Astrocyte (in vitro differentiated cells and primary cell): ENCODE data around the gene JAM3. TPM values are rescaled to one million over a fixed set of nuclear protein-coding genes. Genes with fewer than 3 reads are reported as not detected.

Experiments
- DNase-seq: peaks from one replicate; pipeline ENCODE4 v3.0.0-alpha.2; 2010; ENCODE audit warnings: low read depth
- FAIRE-seq: peaks from 2 replicates; lab custom pipeline; 2011; peaks lifted over from hg19 to GRCh38; lab: Jason Lieb, UNC
- H2AFZ ChIP-seq: 2 replicates; pipeline ENCODE4 v1.6.0; 2012; ENCODE audit warnings: low read depth, low read length, inconsistent platforms
- H3K27ac ChIP-seq: 2 replicates; pipeline ENCODE4 v1.5.1; 2011; ENCODE audit warnings: low read depth, low read length, inconsistent platforms
- H3K27me3 ChIP-seq: 2 replicates; pipeline ENCODE4 v1.6.0; 2011; ENCODE audit warnings: low read length, inconsistent platforms; ENCODE audit not compliant: insufficient read depth
- H3K36me3 ChIP-seq: 2 replicates; pipeline ENCODE4 v1.5.1; 2011; ENCODE audit warnings: low read length, inconsistent platforms; ENCODE audit not compliant: insufficient read depth
- H3K4me1 ChIP-seq: 2 replicates; pipeline ENCODE4 v1.5.1; 2011; ENCODE audit warnings: low read length, inconsistent platforms; ENCODE audit not compliant: insufficient read depth
- H3K4me2 ChIP-seq: 2 replicates; pipeline ENCODE4 v1.6.0; 2012; ENCODE audit warnings: low read length, inconsistent platforms
- H3K4me3 ChIP-seq: 2 replicates; pipeline ENCODE4 v1.5.1; 2011; ENCODE audit warnings: low read depth, mild to moderate bottlenecking, low read length, inconsistent platforms; ENCODE audit not compliant: insufficient read depth
- H3K79me2 ChIP-seq: 2 replicates; pipeline ENCODE4 v1.6.0; 2012; ENCODE audit warnings: mild to moderate bottlenecking, low read length, inconsistent platforms; ENCODE audit not compliant: insufficient read depth
- H3K9ac ChIP-seq: 2 replicates; pipeline ENCODE4 v1.6.0; 2012; ENCODE audit warnings: mild to moderate bottlenecking, low read length, inconsistent platforms
- H3K9me3 ChIP-seq: 2 replicates; pipeline ENCODE4 v1.5.1; 2012; ENCODE audit warnings: low read depth, mild to moderate bottlenecking, low read length, inconsistent platforms; ENCODE audit not compliant: insufficient read depth
- H4K20me1 ChIP-seq: 2 replicates; pipeline ENCODE4 v1.6.0; 2012; ENCODE audit warnings: low read length, inconsistent platforms; ENCODE audit not compliant: insufficient read depth
- H3K27ac Mint-ChIP-seq: one replicate; pipeline ENCODE4 v1.8.0; 2021; ENCODE audit warnings: mild to moderate bottlenecking, mixed read lengths; ENCODE audit not compliant: unreplicated experiment
- H3K27me3 Mint-ChIP-seq: one replicate; pipeline ENCODE4 v1.8.0; 2021; ENCODE audit warnings: low read depth, mixed read lengths; ENCODE audit not compliant: unreplicated experiment
- H3K36me3 Mint-ChIP-seq: one replicate; pipeline ENCODE4 v1.8.0; 2021; ENCODE audit warnings: low read depth, mixed read lengths; ENCODE audit not compliant: unreplicated experiment
- H3K4me1 Mint-ChIP-seq: one replicate; pipeline ENCODE4 v1.8.0; 2021; ENCODE audit warnings: low read depth, mixed read lengths; ENCODE audit not compliant: unreplicated experiment
- H3K4me3 Mint-ChIP-seq: one replicate; pipeline ENCODE4 v1.8.0; 2021; ENCODE audit warnings: mild to moderate bottlenecking, moderate library complexity, mixed read lengths; ENCODE audit not compliant: unreplicated experiment
- H3K9me3 Mint-ChIP-seq: one replicate; pipeline ENCODE4 v1.8.0; 2021; ENCODE audit warnings: mild to moderate bottlenecking, mixed read lengths; ENCODE audit not compliant: unreplicated experiment
- CTCF ChIP-seq: IDR thresholded peaks from 2 replicates; pipeline ENCODE4 v1.5.1; 2011; ENCODE audit warnings: low read depth, mild to moderate bottlenecking, inconsistent platforms, low read length, moderate library complexity; ENCODE audit not compliant: insufficient read depth
- EZH2 ChIP-seq: IDR thresholded peaks from 2 replicates; pipeline ENCODE4 v1.6.1; 2012; ENCODE audit warnings: mild to moderate bottlenecking, low read length, inconsistent platforms; ENCODE audit not compliant: insufficient read depth
- total RNA-seq: library from RNA; stranded (reverse); gene quantifications from 2 replicates; pipeline ENCODE4 v1.2.1, GENCODE V29; 2021

JAM3 gene
- total RNA-seq, 1 donor from 2014 or later = 88.3 TPM

- no peak overlapping the region for H3K27ac ChIP-seq
- Mint-ChIP-seq H3K27me3 (peaks cover 14% of the 10 kb centered on the region), H3K9me3 (no peaks in the 10 kb centered on the region), H3K27ac (peak overlapping the region; percentile 69), H3K4me1 (peaks cover 36% of the 10 kb centered on the region), H3K4me3 (no peak overlapping the region), H3K36me3 (no peaks in the 10 kb centered on the region)
- TF ChIP-seq EZH2 (no peak), CTCF (peak; percentile 26)
- no peak overlapping the region for H3K9ac ChIP-seq
- H3K79me2 ChIP-seq = no peaks in the 10 kb centered on the region
- H3K9me3 ChIP-seq = no peaks in the 10 kb centered on the region
- no peak for FAIRE-seq
- H4K20me1 ChIP-seq = no peaks in the 10 kb centered on the region
- no peak overlapping the region for H3K4me3 ChIP-seq
- H2AFZ ChIP-seq = no peak overlapping the region
- peaks cover 16% of the 10 kb centered on the region for H3K4me1 ChIP-seq
- no peaks in the 10 kb centered on the region for H3K36me3 ChIP-seq
- DNase-seq = no peak
- no peaks in the 10 kb centered on the region for H3K27me3 ChIP-seq
- H3K4me2 ChIP-seq = no peak overlapping the region
These were observed 22.9 kb upstream of the JAM3 start for GRCh38 chr11:134045799-134046635.

GRCh38 chr11:134046681-134047449, 22.0 kb upstream of the JAM3 start:
- no peaks in the 10 kb centered on the region for H3K79me2 ChIP-seq
- DNase-seq (no peak), FAIRE-seq (no peak)
- no peaks in the 10 kb centered on the region for H3K36me3 Mint-ChIP-seq
- H3K4me2 ChIP-seq = peak overlapping the region; percentile 77
- H3K27me3 Mint-ChIP-seq = peaks cover 14% of the 10 kb centered on the region
- peak overlapping the region; percentile 68 for H2AFZ ChIP-seq
- no peaks in the 10 kb centered on the region for H3K27me3 ChIP-seq
- H3K4me1 ChIP-seq = peaks cover 9% of the 10 kb centered on the region
- H3K4me3 ChIP-seq = no peak overlapping the region
- peak overlapping the region; percentile 32 for H3K9ac ChIP-seq
- TF ChIP-seq CTCF (no peak), EZH2 (no peak)
- no peak overlapping the region for H3K4me3 Mint-ChIP-seq
- peak overlapping the region; percentile 35 for H3K27ac Mint-ChIP-seq
- H4K20me1 ChIP-seq = no peaks in the 10 kb centered on the region
- H3K27ac ChIP-seq = no peak overlapping the region
- H3K9me3 Mint-ChIP-seq = no peaks in the 10 kb centered on the region
- H3K9me3 ChIP-seq = no peaks in the 10 kb centered on the region
- no peaks in the 10 kb centered on the region for H3K36me3 ChIP-seq
- peaks cover 28% of the 10 kb centered on the region for H3K4me1 Mint-ChIP-seq
